H9 (cell line): ENCODE results near the gene ANKH. TPM values are rescaled to one million over a fixed set of nuclear protein-coding genes. Genes with fewer than 3 reads are reported as not detected.

ENCODE experiments used
- DNase-seq: peaks from one replicate; pipeline ENCODE4 v3.0.0-alpha.2; 2017
- H2AFZ ChIP-seq: one replicate; pipeline ENCODE4 v1.6.1; 2013; ENCODE audit warnings: mild to moderate bottlenecking, low read length, control low read depth, moderate library complexity
- H2AK5ac ChIP-seq: 2 replicates; pipeline ENCODE4 v1.6.1; 2013; ENCODE audit warnings: low read length, control low read depth, mixed read lengths; ENCODE audit not compliant: insufficient read length
- H2BK120ac ChIP-seq: one replicate; pipeline ENCODE4 v1.6.1; 2013; ENCODE audit warnings: low read depth, mild to moderate bottlenecking, low read length, control low read depth, inconsistent platforms; ENCODE audit not compliant: poor library complexity, severe bottlenecking
- H2BK12ac ChIP-seq: 2 replicates; pipeline ENCODE4 v1.6.1; 2013; ENCODE audit warnings: low read length, control low read depth, mixed read lengths, low read depth; ENCODE audit not compliant: insufficient read length
- H2BK15ac ChIP-seq: 2 replicates; pipeline ENCODE4 v1.6.1; 2013; ENCODE audit warnings: low read depth, low read length, control low read depth
- H2BK20ac ChIP-seq: one replicate; pipeline ENCODE4 v1.6.1; 2013; ENCODE audit warnings: low read depth, mild to moderate bottlenecking, low read length, control low read depth, inconsistent platforms; ENCODE audit not compliant: poor library complexity, severe bottlenecking
- H2BK5ac ChIP-seq: 2 replicates; pipeline ENCODE4 v1.6.1; 2013; ENCODE audit warnings: low read length, control low read depth, mixed read lengths; ENCODE audit not compliant: insufficient read length
- H3K14ac ChIP-seq: 2 replicates; pipeline ENCODE4 v1.6.1; 2013; ENCODE audit warnings: low read length, control low read depth; ENCODE audit not compliant: insufficient read depth
- H3K18ac ChIP-seq: 2 replicates; pipeline ENCODE4 v1.6.1; 2013; ENCODE audit warnings: low read depth, mild to moderate bottlenecking, mixed read lengths, low read length, control low read depth; ENCODE audit not compliant: insufficient read length
- H3K23ac ChIP-seq: 2 replicates; pipeline ENCODE4 v1.6.1; 2013; ENCODE audit warnings: low read length, control low read depth, mixed read lengths, low read depth; ENCODE audit not compliant: insufficient read length
- H3K23me2 ChIP-seq: 2 replicates; pipeline ENCODE4 v1.6.1; 2013; ENCODE audit warnings: low read depth, mild to moderate bottlenecking, mixed read lengths, low read length, control low read depth; ENCODE audit not compliant: insufficient read length, poor library complexity, severe bottlenecking
- H3K27ac ChIP-seq: 2 replicates; pipeline ENCODE4 v1.5.1; 2013; ENCODE audit warnings: low read length, control low read depth, mixed read lengths, low read depth; ENCODE audit not compliant: insufficient read length
- H3K27me3 ChIP-seq: 2 replicates; pipeline ENCODE4 v1.6.1; 2013; ENCODE audit warnings: low read length, control low read depth, inconsistent platforms; ENCODE audit not compliant: insufficient read depth
- H3K4ac ChIP-seq: 2 replicates; pipeline ENCODE4 v1.6.1; 2013; ENCODE audit warnings: low read depth, mild to moderate bottlenecking, control low read depth, inconsistent platforms, low read length, moderate library complexity
- H3K4me1 ChIP-seq: 2 replicates; pipeline ENCODE4 v1.6.1; 2013; ENCODE audit warnings: low read length, control low read depth, inconsistent platforms; ENCODE audit not compliant: insufficient read depth
- H3K4me2 ChIP-seq: 2 replicates; pipeline ENCODE4 v1.6.1; 2013; ENCODE audit warnings: low read length, control low read depth, mixed read lengths; ENCODE audit not compliant: insufficient read length, insufficient read depth
- H3K56ac ChIP-seq: 2 replicates; pipeline ENCODE4 v1.6.1; 2013; ENCODE audit warnings: low read depth, mild to moderate bottlenecking, mixed read lengths, low read length, control low read depth; ENCODE audit not compliant: insufficient read length
- H3K79me1 ChIP-seq: 2 replicates; pipeline ENCODE4 v1.6.1; 2013; ENCODE audit warnings: low read depth, mild to moderate bottlenecking, moderate library complexity, low read length, control low read depth, inconsistent platforms; ENCODE audit not compliant: insufficient read depth, poor library complexity, severe bottlenecking
- H3K79me2 ChIP-seq: 2 replicates; pipeline ENCODE4 v1.6.1; 2013; ENCODE audit warnings: low read length, control low read depth, inconsistent platforms; ENCODE audit not compliant: insufficient read depth
- H3K9ac ChIP-seq: 2 replicates; pipeline ENCODE4 v1.6.1; 2013; ENCODE audit warnings: low read length, control low read depth, mixed read lengths; ENCODE audit not compliant: insufficient read length; ENCODE audit errors: extremely low read depth
- H3K9me3 ChIP-seq: one replicate; pipeline ENCODE4 v1.6.1; 2013; ENCODE audit warnings: low read depth, low read length, inconsistent platforms; ENCODE audit not compliant: control insufficient read depth
- H3T11ph ChIP-seq: one replicate; pipeline ENCODE4 v1.6.1; 2013; ENCODE audit warnings: mild to moderate bottlenecking, low read length, control low read depth, inconsistent platforms
- H4K20me1 ChIP-seq: one replicate; pipeline ENCODE4 v1.6.1; 2013; ENCODE audit not compliant: control insufficient read depth, insufficient read length, insufficient read depth
- H4K5ac ChIP-seq: 2 replicates; pipeline ENCODE4 v1.6.1; 2013; ENCODE audit warnings: low read depth, mild to moderate bottlenecking, mixed read lengths, low read length, control low read depth; ENCODE audit not compliant: insufficient read length
- H4K8ac ChIP-seq: replicated peaks from 2 replicates; pipeline ENCODE4 v1.6.1; 2013; ENCODE audit warnings: low read length, control low read depth, mixed read lengths, low read depth; ENCODE audit not compliant: insufficient read length
- H4K91ac ChIP-seq: 2 replicates; pipeline ENCODE4 v1.6.1; 2013; ENCODE audit warnings: low read depth, mild to moderate bottlenecking, moderate library complexity, mixed read lengths, low read length, control low read depth; ENCODE audit not compliant: insufficient read length
- H3K27ac Mint-ChIP-seq, 3 experiments: 2 replicates in 2 of 3; 3 replicates in 1 of 3; pipeline ENCODE4 v1.8.0; 2020 to 2021; ENCODE audit warnings: mixed read lengths in 3 of 3, mild to moderate bottlenecking in 1 of 3, moderate library complexity in 1 of 3
- H3K27me3 Mint-ChIP-seq: 2 replicates; pipeline ENCODE4 v1.8.0; 2021; ENCODE audit warnings: low read depth, mild to moderate bottlenecking, moderate library complexity, mixed read lengths
- H3K36me3 Mint-ChIP-seq, 3 experiments: 2 replicates in 2 of 3; 3 replicates in 1 of 3; pipeline ENCODE4 v1.8.0; 2020 to 2021; ENCODE audit warnings: low read depth in 3 of 3, mixed read lengths in 3 of 3; ENCODE audit not compliant: insufficient read depth in 1 of 3
- H3K4me1 Mint-ChIP-seq, 2 experiments: 2 replicates each; pipeline ENCODE4 v1.8.0; 2020; ENCODE audit warnings: mixed read lengths in 2 of 2
- H3K4me3 Mint-ChIP-seq, 2 experiments: 2 replicates in 1 of 2; 3 replicates in 1 of 2; pipeline ENCODE4 v1.8.0; 2020 to 2021; ENCODE audit warnings: mild to moderate bottlenecking in 2 of 2, mixed read lengths in 2 of 2, moderate library complexity in 1 of 2
- H3K9me3 Mint-ChIP-seq, 2 experiments: 2 replicates in 1 of 2; 3 replicates in 1 of 2; pipeline ENCODE4 v1.8.0; 2020; ENCODE audit warnings: mild to moderate bottlenecking in 2 of 2, mixed read lengths in 2 of 2, moderate library complexity in 1 of 2
- WGBS: extraction: QIAGEN DNeasy Blood & Tissue Kit; methylation state at CpG from one replicate; pipeline ENCODE4 v1.1.7; 2013; ENCODE audit warnings: missing lambda C conversion rate, low lambda C conversion rate, mixed read lengths; ENCODE audit not compliant: insufficient read length; ENCODE audit errors: extremely low coverage; 5-methylcytosine and 5-hydroxymethylcytosine counted together
- total RNA-seq: library from RNA; stranded (reverse); gene quantifications from 2 replicates; pipeline ENCODE4 v1.2.1, GENCODE V29; 2021
- TF ChIP-seq, protein P1 (sequence below): fragments of 200-600 bp; sonication (generic); conservative IDR thresholded peaks from 3 replicates; pipeline ENCODE4 v1.8.0; 2021; ENCODE audit warnings: antibody characterized with exemption, mild to moderate bottlenecking

Gene ANKH
- total RNA-seq, 1 experiment from 2014 or later = 9.6 TPM

DNA sequence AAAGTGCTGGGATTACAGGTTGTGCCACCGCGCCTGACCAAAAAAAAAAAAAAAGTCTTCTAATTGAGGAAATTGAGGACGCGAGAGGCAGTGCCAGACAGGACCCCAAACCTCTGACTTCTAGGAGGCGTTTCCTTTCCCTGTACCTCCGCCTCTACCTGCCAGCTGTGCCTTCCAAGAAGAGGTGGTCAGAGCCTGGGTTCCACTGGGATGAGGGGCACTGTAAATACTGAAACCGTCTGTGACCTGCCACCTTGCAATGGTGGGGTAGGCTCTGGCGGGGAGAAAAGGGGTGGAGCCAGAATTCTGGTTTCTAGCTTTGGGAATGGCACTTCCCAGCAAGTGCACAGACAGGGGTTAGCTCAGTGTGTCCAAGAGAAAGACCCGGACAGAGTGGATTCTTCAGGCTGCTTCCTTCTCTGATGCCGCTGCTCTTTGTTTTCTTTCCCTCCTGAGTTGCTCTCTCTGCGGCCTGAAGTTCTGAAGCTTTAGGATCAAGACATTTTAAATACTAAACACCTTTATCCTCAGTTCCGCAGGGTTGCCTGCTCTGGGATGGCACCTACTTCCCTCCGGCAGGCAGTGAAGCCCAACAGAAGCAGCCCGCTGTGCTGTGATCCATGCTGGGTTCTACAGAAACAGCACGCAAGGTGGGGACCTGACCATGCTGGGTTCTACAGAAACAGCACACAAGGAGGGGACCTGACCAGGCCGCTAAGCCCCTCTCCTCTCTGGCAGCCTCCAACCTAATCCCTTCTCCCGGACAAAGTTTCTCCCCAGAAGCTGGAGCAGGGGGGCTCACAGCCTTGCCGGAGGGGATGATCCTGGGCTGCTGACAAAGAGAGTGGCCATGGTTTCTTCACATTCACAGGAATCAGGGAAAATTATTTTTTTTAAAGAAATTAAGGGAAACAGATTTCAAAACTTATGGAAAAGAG lies 141.9 kb downstream of the ANKH start:
- Histone ChIP-seq H4K8ac (no peak overlapping the region), H3K79me2 (no peaks in the 10 kb centered on the region), H3K23ac (no peak overlapping the region), H3K9me3 (no peaks in the 10 kb centered on the region), H3K79me1 (no peaks in the 10 kb centered on the region), H2BK15ac (no peak overlapping the region), H4K91ac (no peak overlapping the region), H2BK12ac (no peak overlapping the region), H3K9ac (no peak overlapping the region), H2AK5ac (no peak overlapping the region), H2AFZ (no peak overlapping the region), H3K27me3 (no peaks in the 10 kb centered on the region), H2BK20ac (no peak overlapping the region), H4K20me1 (no peaks in the 10 kb centered on the region), H3T11ph (no peak overlapping the region), H3K27ac (no peak overlapping the region), H3K56ac (no peak overlapping the region), H2BK5ac (no peak overlapping the region), H3K23me2 (no peaks in the 10 kb centered on the region), H3K4me2 (no peak overlapping the region), H4K5ac (no peak overlapping the region), H3K4ac (no peak overlapping the region), H3K18ac (no peak overlapping the region), H3K4me1 (peaks cover 15% of the 10 kb centered on the region; the same call in 1 of the 2 replicates), H2BK120ac (no peak overlapping the region), H3K14ac (no peak overlapping the region)
- TF ChIP-seq, protein P1, sequence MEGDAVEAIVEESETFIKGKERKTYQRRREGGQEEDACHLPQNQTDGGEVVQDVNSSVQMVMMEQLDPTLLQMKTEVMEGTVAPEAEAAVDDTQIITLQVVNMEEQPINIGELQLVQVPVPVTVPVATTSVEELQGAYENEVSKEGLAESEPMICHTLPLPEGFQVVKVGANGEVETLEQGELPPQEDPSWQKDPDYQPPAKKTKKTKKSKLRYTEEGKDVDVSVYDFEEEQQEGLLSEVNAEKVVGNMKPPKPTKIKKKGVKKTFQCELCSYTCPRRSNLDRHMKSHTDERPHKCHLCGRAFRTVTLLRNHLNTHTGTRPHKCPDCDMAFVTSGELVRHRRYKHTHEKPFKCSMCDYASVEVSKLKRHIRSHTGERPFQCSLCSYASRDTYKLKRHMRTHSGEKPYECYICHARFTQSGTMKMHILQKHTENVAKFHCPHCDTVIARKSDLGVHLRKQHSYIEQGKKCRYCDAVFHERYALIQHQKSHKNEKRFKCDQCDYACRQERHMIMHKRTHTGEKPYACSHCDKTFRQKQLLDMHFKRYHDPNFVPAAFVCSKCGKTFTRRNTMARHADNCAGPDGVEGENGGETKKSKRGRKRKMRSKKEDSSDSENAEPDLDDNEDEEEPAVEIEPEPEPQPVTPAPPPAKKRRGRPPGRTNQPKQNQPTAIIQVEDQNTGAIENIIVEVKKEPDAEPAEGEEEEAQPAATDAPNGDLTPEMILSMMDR = no peak
- Mint-ChIP-seq H3K27ac (peak overlapping the region in 2 of 3 experiments; percentile 14 to 64; a peak in 3 of 7 replicates), H3K36me3 (no peaks in the 10 kb centered on the region; a peak in 1 of 7 replicates), H3K4me3 (no peak overlapping the region), H3K9me3 (no peaks in the 10 kb centered on the region), H3K4me1 (peaks cover 44 to 50% of the 10 kb centered on the region in 2 experiments), H3K27me3 (peaks cover 2% of the 10 kb centered on the region; the same call in 1 of the 2 replicates)
- no peak for DNase-seq
- WGBS = no CpG with 5 or more reads among the region's 18 CpGs
